ENCODE measurements around the gene A3GALT2. TPM values are rescaled to one million over a fixed set of nuclear protein-coding genes. Genes with fewer than 3 reads are reported as not detected.

Gene A3GALT2
- total and polyA plus RNA-seq, 2 experiments from 2014 or later: not detected

DNA sequence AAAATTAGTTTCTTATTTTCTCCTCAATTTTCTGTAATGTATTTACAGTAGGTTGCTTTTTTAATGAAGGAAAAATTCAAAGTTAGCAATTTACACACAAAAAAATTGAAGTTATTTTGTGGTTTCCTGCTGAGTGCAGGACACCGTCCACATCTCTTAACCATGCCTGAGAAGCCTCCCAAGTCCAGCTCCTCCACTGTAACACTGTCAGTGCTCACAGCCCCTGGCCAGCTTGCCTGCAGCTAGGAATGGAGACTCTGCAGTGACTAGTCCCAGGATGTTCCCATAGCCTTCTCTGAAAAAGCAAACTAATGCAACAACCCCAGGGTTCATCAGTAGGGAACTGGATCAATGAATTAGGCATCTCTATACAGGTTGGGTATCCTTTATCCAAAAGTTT is 3.5 kb downstream of the A3GALT2 start:
- Histone ChIP-seq H4K20me1 (ENCODE audit: insufficient read depth) (no peaks in the 10 kb centered on the region), H3K4me3 (no peak overlapping the region), H3K4me1 (ENCODE audit: insufficient read depth) (no peaks in the 10 kb centered on the region), H2AFZ (no peak overlapping the region), H3K79me2 (ENCODE audit: insufficient read depth) (no peaks in the 10 kb centered on the region), H3K9me3 (ENCODE audit: low read depth) (no peaks in the 10 kb centered on the region), H3K27ac (no peak overlapping the region), H3K27me3 (replicated peaks; ENCODE audit: insufficient read depth) (no peaks in the 10 kb centered on the region), H3K36me3 (ENCODE audit: low read depth) (peaks cover 8% of the 10 kb centered on the region; the same call in 1 of the 2 replicates), H3K9ac (no peak overlapping the region), H3K4me2 (ENCODE audit: unreplicated experiment) (no peak overlapping the region), H3F3A (ENCODE audit: insufficient read depth) (peaks cover 17% of the 10 kb centered on the region), H3K9me2 (ENCODE audit: insufficient read depth) (no peaks in the 10 kb centered on the region)
- no peak for TF ChIP-seq EZH2 (IDR thresholded peaks at IDR 0.05; ENCODE audit: insufficient read depth, poor library complexity, severe bottlenecking)
- TF ChIP-seq EZH2phosphoT487 (IDR thresholded peaks at IDR 0.05; ENCODE audit: insufficient read depth, low read depth): no peak
- in situ Hi-C loops (cut with MboI): no loop called here
- DNase-seq: peak; percentile 18
- WGBS, 2 experiments (ENCODE audit: low coverage in 1 of 2, low lambda C conversion rate in 2 of 2, missing lambda C conversion rate in 2 of 2): 19 to 33% methylated on average over 1 of the region's 1 CpG

GRCh38 chr1:33316601-33317000 is 4.3 kb downstream of the A3GALT2 start:
- no peak for DNase-seq
- no peaks in the 10 kb centered on the region for H3K79me2 ChIP-seq (ENCODE audit: insufficient read depth)
- peaks cover 3% of the 10 kb centered on the region; the same call in 1 of the 2 replicates for H3K36me3 ChIP-seq (ENCODE audit: low read depth)
- in situ Hi-C loops (cut with MboI): no loop called here
- H4K20me1 ChIP-seq (ENCODE audit: insufficient read depth): no peaks in the 10 kb centered on the region
- TF ChIP-seq EZH2 (IDR thresholded peaks at IDR 0.05; ENCODE audit: insufficient read depth, poor library complexity, severe bottlenecking) (no peak), EZH2phosphoT487 (IDR thresholded peaks at IDR 0.05; ENCODE audit: insufficient read depth, low read depth) (no peak)
- H3K4me3 ChIP-seq: no peak overlapping the region
- no peaks in the 10 kb centered on the region for H3K9me2 ChIP-seq (ENCODE audit: insufficient read depth)
- 44 to 48% methylated on average over 2 of the region's 2 CpGs for WGBS, 2 experiments (ENCODE audit: low coverage in 1 of 2, low lambda C conversion rate in 2 of 2, missing lambda C conversion rate in 2 of 2)
- peaks cover 14% of the 10 kb centered on the region for H3F3A ChIP-seq (ENCODE audit: insufficient read depth)
- no peak overlapping the region for H2AFZ ChIP-seq
- no peak overlapping the region for H3K27ac ChIP-seq
- H3K4me2 ChIP-seq (ENCODE audit: unreplicated experiment): no peak overlapping the region
- H3K9ac ChIP-seq: no peak overlapping the region
- no peaks in the 10 kb centered on the region for H3K4me1 ChIP-seq (ENCODE audit: insufficient read depth)
- H3K27me3 ChIP-seq (replicated peaks; ENCODE audit: insufficient read depth): no peaks in the 10 kb centered on the region
- no peaks in the 10 kb centered on the region for H3K9me3 ChIP-seq (ENCODE audit: low read depth)

DNA sequence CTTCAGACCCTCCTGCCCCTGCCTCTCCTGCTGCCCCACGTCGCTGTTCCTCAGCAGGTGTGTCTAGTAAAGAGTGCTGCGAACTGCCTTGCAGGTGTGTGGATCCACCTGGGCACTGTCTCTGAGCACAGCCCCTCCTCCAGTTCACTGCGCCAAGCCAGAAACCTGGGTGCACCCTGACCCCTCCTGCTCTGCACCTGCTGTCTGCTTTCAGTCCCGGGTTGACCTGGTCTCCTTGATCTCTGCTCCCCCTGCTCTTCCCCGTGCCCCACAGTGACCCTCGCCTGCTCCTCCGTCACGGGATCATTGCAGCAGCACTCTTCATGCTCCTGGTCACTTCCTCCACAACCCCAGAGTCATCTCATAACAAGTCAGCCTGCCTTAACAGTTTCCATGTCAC is 6.5 kb downstream of the A3GALT2 start:
- peaks cover 10% of the 10 kb centered on the region; the same call in 1 of the 2 replicates for H3F3A ChIP-seq (ENCODE audit: insufficient read depth)
- H2AFZ ChIP-seq: no peak overlapping the region
- H3K79me2 ChIP-seq (ENCODE audit: insufficient read depth): no peaks in the 10 kb centered on the region
- no peaks in the 10 kb centered on the region for H3K36me3 ChIP-seq (ENCODE audit: low read depth)
- H3K27me3 ChIP-seq (replicated peaks; ENCODE audit: insufficient read depth): no peaks in the 10 kb centered on the region
- no peaks in the 10 kb centered on the region for H3K9me3 ChIP-seq (ENCODE audit: low read depth)
- H4K20me1 ChIP-seq (ENCODE audit: insufficient read depth): no peaks in the 10 kb centered on the region
- no peak overlapping the region for H3K27ac ChIP-seq
- 89 to 97% methylated on average over 9 of the region's 9 CpGs for WGBS, 2 experiments (ENCODE audit: low coverage in 1 of 2, low lambda C conversion rate in 2 of 2, missing lambda C conversion rate in 2 of 2)
- TF ChIP-seq EZH2 (IDR thresholded peaks at IDR 0.05; ENCODE audit: insufficient read depth, poor library complexity, severe bottlenecking) (no peak), EZH2phosphoT487 (IDR thresholded peaks at IDR 0.05; ENCODE audit: insufficient read depth, low read depth) (no peak)
- H3K4me1 ChIP-seq (ENCODE audit: insufficient read depth): no peaks in the 10 kb centered on the region
- no peak overlapping the region for H3K4me3 ChIP-seq
- in situ Hi-C loops (cut with MboI): no loop called here
- H3K9me2 ChIP-seq (ENCODE audit: insufficient read depth): no peaks in the 10 kb centered on the region
- H3K9ac ChIP-seq: no peak overlapping the region
- H3K4me2 ChIP-seq (ENCODE audit: unreplicated experiment): no peak overlapping the region
- DNase-seq: no peak

- Histone ChIP-seq H3F3A (ENCODE audit: insufficient read depth) (peaks cover 4% of the 10 kb centered on the region; the same call in 1 of the 2 replicates), H3K36me3 (ENCODE audit: low read depth) (no peaks in the 10 kb centered on the region), H3K9me2 (ENCODE audit: insufficient read depth) (no peaks in the 10 kb centered on the region), H3K4me2 (ENCODE audit: unreplicated experiment) (no peak overlapping the region), H3K4me1 (ENCODE audit: insufficient read depth) (no peaks in the 10 kb centered on the region), H3K9ac (no peak overlapping the region), H4K20me1 (ENCODE audit: insufficient read depth) (no peaks in the 10 kb centered on the region), H3K4me3 (no peak overlapping the region), H3K27ac (no peak overlapping the region), H3K9me3 (ENCODE audit: low read depth) (no peaks in the 10 kb centered on the region), H3K27me3 (replicated peaks; ENCODE audit: insufficient read depth) (no peaks in the 10 kb centered on the region), H3K79me2 (ENCODE audit: insufficient read depth) (no peaks in the 10 kb centered on the region), H2AFZ (no peak overlapping the region)
- no peak for DNase-seq
- in situ Hi-C loops (cut with MboI): no loop called here
- TF ChIP-seq EZH2 (IDR thresholded peaks at IDR 0.05; ENCODE audit: insufficient read depth, poor library complexity, severe bottlenecking) (no peak), EZH2phosphoT487 (IDR thresholded peaks at IDR 0.05; ENCODE audit: insufficient read depth, low read depth) (no peak)
- 68 to 78% methylated on average over 4 of the region's 5 CpGs for WGBS, 2 experiments (ENCODE audit: low coverage in 1 of 2, low lambda C conversion rate in 2 of 2, missing lambda C conversion rate in 2 of 2)
Observed at GRCh38 chr1:33312413-33312749, 8.5 kb downstream of the A3GALT2 start.
